IPS-18c (cell line): ENCODE data around the gene ULK2.

Experiments
- H3K4me3 ChIP-seq: 2 replicates; pipeline ENCODE4 v1.7.0; 2013; ENCODE audit warnings: low read depth, mild to moderate bottlenecking, low read length, moderate library complexity; ENCODE audit not compliant: insufficient read depth
- H3K9me3 ChIP-seq: one replicate; pipeline ENCODE4 v1.6.1; 2013; ENCODE audit warnings: mild to moderate bottlenecking, low read length, moderate library complexity; ENCODE audit not compliant: control insufficient read depth, insufficient read depth

Gene ULK2

GRCh38 chr17:19743101-19744100 lies 124.3 kb downstream of the ULK2 start:
- Histone ChIP-seq H3K4me3 (no peak overlapping the region), H3K9me3 (no peaks in the 10 kb centered on the region)

GRCh38 chr17:19742495-19742894 lies 125.2 kb downstream of the ULK2 start:
- Histone ChIP-seq H3K9me3 (no peaks in the 10 kb centered on the region), H3K4me3 (no peak overlapping the region)

DNA sequence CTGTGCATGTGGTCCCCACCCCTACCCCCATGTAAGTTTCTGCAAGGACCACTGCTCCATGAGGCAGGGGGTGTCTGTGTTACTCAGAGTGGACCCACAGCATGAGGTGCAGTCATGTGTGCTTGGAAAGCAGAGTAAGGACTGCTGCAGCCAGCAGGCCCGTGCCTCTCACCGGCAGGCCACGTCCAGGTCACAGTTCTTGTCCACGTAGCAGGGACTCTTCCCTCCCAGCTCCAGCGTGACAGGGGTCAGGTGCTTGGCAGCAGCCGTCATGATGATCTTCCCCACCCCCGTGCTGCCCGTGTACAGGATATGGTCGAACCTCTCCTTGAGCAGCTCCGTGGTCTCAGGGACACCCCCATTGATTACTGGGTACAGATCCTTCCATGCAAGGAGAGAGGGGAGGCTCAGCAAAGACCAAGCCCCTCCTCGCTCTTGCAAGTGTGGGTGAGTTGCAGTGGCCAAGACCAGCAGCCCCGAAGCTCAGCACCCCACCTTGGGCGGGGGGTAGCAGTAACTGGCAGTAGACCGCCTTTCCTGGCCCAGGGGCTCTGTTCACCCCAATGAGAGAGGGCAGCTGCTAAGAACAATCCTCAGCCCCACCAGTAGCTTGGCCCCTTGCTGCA lies 125.8 kb downstream of the ULK2 start:
- H3K9me3 ChIP-seq = no peaks in the 10 kb centered on the region
- H3K4me3 ChIP-seq = no peak overlapping the region

DNA sequence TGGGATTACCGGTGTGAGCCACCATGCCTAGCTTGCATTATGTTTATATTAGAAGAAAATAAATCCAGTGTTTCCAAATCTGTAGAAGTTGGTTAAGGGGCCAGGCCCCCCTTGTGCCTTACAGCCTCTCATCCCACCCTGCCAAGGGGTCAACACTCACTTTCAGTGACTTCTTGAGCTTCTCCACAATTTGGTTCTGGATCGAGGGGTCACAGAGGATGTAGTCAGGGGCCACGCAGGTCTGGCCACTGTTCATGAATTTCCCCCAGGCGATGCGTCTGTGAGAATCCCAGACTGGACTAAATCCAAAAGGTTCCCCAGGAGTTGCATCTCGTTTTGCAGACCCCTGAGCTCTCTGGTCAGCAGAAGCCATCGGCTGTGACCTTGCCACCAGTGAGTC lies 126.8 kb downstream of the ULK2 start:
- no peaks in the 10 kb centered on the region for H3K9me3 ChIP-seq
- no peak overlapping the region for H3K4me3 ChIP-seq

DNA sequence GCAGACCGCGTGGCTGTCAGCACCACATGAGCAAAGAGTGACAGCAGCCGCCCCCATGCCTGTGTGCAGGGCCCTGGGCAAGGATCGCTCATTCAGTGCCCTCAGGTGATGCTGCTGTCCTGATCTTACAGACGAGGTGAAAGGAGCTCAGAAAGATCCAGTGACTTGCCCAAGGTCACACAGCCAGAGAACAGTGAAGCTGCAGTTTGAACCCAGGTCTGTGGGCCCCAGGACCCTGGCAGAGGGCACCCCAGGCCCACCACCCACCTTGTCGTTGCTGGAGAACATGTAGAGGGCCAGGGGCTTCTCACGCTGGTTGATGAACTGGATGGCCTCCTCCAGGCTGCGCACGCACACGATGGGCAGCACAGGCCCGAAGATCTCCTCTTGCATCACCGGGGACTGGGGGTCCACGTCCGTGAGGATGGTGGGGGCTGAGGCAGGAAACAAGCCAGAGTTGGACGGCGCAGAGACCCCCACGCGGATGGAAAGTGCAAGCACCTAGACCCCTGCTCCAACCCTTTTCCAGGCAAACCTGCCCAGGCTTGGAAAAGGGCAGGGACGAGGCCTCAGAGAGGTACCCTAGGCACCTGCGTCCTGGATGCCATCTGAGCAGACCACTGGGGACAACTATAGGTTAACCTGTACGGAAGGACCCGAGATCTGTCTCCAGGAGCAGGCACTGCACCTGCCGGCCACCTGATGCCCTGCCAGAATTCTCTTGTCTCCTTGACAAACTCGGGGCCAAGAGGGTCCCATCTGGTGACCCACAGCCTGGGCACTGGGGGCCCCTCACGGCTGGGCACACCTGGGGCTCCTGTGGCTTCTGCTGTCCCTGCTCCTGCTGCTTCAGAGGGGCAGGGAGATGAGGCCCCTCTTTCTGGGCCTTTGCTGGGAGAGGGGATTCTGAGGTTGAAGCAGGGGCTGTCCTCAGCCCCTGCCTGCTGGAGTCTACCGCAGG lies 128.2 kb downstream of the ULK2 start:
- no peak overlapping the region for H3K4me3 ChIP-seq
- H3K9me3 ChIP-seq = no peaks in the 10 kb centered on the region

DNA sequence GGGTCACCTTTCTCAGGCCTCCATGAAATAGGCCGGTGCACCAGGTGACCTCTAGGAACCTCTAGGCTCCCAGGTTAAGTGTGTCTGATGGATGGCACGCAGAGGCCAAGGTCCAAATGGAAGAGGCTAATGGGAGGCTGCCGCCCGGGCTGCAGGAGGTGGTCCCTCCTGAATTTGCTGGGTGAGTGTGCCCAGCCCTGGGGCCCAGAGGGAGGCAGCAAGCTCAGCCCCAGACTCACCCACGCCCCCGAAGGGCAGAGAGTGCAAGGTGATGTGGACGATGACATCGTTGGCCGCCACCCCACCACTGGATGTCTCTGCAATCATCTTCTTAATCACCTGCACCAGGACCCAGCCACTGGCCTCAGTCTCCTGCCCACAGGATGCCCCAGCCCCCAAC lies 129.0 kb downstream of the ULK2 start:
- no peak overlapping the region for H3K4me3 ChIP-seq
- no peaks in the 10 kb centered on the region for H3K9me3 ChIP-seq

- Histone ChIP-seq H3K9me3 (no peaks in the 10 kb centered on the region), H3K4me3 (no peak overlapping the region)
Observed at GRCh38 chr17:19738073-19738449, 129.7 kb downstream of the ULK2 start.

DNA sequence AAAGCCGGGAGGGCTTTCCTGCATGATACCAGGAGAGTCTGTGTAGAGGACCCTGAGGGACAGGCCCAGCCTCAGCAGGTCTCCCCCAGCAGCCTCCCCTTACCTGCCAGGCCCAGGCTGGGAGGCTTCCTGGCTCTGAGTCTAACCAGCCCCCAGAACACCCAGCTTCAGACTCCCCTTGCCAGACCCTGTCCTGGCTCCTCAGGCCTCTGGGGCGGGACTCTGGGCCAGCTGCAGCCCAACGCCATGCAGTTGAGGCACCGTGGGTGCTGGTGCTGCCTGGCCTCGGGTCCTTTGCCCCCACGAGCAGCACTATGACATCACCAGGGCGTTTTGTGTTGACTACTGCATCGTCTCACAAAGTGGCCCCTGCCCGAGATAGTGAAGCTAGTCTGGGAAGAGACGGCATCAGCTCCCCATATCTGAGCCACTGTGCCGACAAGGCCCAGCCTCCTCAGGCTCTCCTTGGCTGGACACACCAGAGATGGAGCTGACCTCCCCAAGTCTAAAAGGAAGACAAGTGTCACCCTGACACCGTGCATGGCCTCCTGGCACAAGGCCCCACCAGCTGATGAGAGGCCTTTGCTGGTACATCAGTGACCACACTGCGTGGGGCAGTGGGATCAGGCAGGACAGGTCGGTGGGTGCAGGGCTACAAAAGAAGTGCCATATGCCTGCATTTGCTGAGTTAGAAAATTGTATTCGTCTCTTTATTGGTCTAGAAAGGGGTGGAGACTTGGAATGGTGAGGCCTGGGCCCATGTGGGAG lies 130.2 kb downstream of the ULK2 start:
- Histone ChIP-seq H3K9me3 (no peaks in the 10 kb centered on the region), H3K4me3 (no peak overlapping the region)

DNA sequence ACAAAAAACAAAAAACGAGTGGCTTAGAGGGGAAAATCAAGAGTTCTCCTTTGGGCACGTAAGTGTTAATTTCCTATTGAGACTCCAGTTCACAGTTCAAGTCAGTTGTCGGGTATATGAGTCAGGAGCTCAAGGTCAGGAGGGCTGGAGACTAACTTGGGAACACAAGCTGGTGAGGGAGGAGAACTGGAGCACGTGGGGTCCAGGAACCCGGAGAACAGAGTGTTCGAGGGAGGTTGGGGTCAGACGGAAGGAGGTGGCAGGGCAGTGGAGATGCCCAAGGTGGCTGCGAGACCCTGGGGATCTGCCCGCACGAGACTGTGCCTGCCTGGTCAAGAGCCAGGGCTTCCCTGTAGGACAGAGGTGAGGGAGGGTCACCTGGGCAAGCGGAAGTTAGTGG lies 131.7 kb downstream of the ULK2 start:
- no peaks in the 10 kb centered on the region for H3K9me3 ChIP-seq
- H3K4me3 ChIP-seq = no peak overlapping the region

GRCh38 chr17:19733953-19734526 lies 133.7 kb downstream of the ULK2 start:
- no peak overlapping the region for H3K4me3 ChIP-seq
- H3K9me3 ChIP-seq = no peaks in the 10 kb centered on the region

DNA sequence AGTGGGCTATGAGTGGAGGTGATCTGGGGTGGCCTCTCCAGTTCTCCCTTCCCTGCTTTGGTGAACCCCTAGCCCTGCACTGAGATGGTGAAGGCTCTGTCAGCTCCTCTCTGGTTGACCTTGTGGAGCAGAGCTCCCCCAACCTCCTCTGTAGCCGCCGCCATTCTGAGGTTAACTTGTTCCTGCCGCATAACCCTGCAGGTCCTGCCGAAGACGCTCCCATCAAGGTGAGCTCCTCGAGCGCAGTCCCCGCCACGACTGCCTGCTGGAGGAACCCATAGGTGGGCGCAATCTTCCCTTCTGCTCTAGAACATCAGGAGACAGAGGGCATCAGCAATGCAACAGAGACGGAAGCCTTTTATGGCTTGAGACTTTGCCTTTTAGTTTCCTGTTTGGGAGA lies 136.1 kb downstream of the ULK2 start:
- Histone ChIP-seq H3K9me3 (peaks cover 2% of the 10 kb centered on the region), H3K4me3 (no peak overlapping the region)

GRCh38 chr17:19730843-19731242 lies 136.9 kb downstream of the ULK2 start:
- peaks cover 2% of the 10 kb centered on the region for H3K9me3 ChIP-seq

DNA sequence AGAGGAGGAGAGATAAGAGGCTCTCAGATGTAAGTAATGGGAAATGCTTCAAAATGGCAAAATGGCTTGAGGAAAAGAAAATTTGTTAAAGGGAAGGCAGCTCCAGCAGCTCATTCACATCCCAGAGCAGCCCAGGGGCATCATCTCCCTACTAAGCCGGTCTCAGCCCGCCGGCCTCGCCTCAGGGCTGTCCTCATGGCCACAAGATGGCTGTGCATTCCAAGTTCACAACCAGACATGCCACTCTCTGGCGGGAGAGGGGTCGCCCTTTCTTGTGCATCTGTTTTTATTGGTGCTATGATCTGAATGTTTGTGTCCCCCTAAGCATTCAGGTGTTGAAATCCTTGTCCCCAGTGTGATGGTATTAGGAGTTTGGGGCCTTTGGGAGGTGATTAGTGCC lies 137.8 kb downstream of the ULK2 start:
- Histone ChIP-seq H3K9me3 (peaks cover 2% of the 10 kb centered on the region), H3K4me3 (no peak overlapping the region)

More at GRCh38 chr17:19730843-19731242, 136.9 kb downstream of the ULK2 start:
- no peak overlapping the region for H3K4me3 ChIP-seq

- Histone ChIP-seq H3K9me3 (peaks cover 2% of the 10 kb centered on the region), H3K4me3 (no peak overlapping the region)
Observed at GRCh38 chr17:19728084-19728495, 139.6 kb downstream of the ULK2 start.

- no peak overlapping the region for H3K4me3 ChIP-seq
Observed at GRCh38 chr17:19727501-19728078, 140.1 kb downstream of the ULK2 start.

More at GRCh38 chr17:19727501-19728078, 140.1 kb downstream of the ULK2 start:
- peaks cover 2% of the 10 kb centered on the region for H3K9me3 ChIP-seq
